ENCODE results near the gene CBX4.

GRCh38 chr17:79826204-79826680 lies 13.0 kb downstream of the CBX4 start:
- TF ChIP-seq POLR2A (IDR thresholded peaks at IDR 0.05) (no peak), POLR2AphosphoS5 (IDR thresholded peaks at IDR 0.05) (no peak), CTCF (IDR thresholded peaks at IDR 0.05) (no peak)
